ENCODE results near the gene RAPGEF2.

DNA sequence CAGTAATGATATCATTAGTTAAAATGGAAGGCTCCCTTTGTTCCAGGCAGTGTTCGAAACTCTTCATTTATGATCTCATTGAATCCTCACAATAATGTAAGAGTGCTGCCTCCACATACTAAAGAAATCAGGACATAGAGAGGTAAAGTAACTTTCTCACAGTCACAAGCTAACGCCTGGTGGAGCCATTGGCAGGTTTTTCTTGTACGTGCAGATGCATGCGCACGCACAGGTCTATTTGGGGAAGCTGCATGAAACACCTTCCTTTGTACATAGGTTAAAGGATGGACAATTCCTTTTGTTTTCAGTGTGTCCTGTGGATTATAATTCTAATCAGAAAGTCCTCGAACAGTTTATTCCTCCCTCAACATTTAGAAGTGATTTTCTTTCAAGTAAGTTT is 176.2 kb downstream of the RAPGEF2 start:
- TF ChIP-seq, protein P1, sequence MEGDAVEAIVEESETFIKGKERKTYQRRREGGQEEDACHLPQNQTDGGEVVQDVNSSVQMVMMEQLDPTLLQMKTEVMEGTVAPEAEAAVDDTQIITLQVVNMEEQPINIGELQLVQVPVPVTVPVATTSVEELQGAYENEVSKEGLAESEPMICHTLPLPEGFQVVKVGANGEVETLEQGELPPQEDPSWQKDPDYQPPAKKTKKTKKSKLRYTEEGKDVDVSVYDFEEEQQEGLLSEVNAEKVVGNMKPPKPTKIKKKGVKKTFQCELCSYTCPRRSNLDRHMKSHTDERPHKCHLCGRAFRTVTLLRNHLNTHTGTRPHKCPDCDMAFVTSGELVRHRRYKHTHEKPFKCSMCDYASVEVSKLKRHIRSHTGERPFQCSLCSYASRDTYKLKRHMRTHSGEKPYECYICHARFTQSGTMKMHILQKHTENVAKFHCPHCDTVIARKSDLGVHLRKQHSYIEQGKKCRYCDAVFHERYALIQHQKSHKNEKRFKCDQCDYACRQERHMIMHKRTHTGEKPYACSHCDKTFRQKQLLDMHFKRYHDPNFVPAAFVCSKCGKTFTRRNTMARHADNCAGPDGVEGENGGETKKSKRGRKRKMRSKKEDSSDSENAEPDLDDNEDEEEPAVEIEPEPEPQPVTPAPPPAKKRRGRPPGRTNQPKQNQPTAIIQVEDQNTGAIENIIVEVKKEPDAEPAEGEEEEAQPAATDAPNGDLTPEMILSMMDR (IDR thresholded peaks at IDR 0.05), result no peak
- TF ChIP-seq POLR2A (IDR thresholded peaks at IDR 0.05), result no peak

Measured in testis (tissue), 2 donors.